Adrenal gland (tissue), 5 donors: Measurements from ENCODE around the gene PRR19.

Experiments used
- POLR2A ChIP-seq, 2 donors: fragments of 450-650 bp; IDR thresholded peaks; one replicate each; pipeline ENCODE4 v1.6.1; 2017; ENCODE audit warnings: antibody characterized with exemption in 2 of 2, mild to moderate bottlenecking in 2 of 2, moderate library complexity in 1 of 2
- TF ChIP-seq, protein P1 (sequence below), 6 experiments: fragments of 450-650 bp in 4 of 6; fragments of 200-600 bp in 2 of 6; sonication (generic) in 1 of 6; IDR thresholded peaks; 1 replicate in 5 of 6; 2 replicates in 1 of 6; pipeline versions ENCODE4 v1.5.1 to v1.8.0; 2016 to 2021; ENCODE audit warnings: antibody characterized with exemption in 6 of 6, mild to moderate bottlenecking in 2 of 6, moderate library complexity in 1 of 6
- donor health status: DM: no; HTN: no; CAD: no.

DNA sequence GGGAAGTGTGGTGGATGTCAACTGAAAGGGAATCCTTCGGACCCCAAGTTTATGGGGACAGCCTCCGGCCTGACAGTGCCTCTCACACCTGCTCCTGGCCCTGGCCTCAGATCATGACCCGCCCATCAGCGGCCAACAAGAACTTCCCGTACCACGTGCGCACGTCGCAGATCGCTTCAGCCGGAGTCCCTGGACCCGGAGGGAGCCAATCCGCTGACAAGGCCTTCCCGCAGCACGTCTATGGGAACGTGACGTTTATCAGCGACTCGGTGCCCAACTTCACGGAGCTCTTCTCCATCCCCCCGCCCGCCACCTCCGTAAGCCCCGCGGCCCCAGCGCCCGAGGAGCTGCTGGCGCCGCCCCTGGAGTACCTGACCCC, 21.5 kb downstream of the PRR19 start:
- no peak for TF ChIP-seq POLR2A (IDR thresholded peaks at IDR 0.05)
- TF ChIP-seq, protein P1, sequence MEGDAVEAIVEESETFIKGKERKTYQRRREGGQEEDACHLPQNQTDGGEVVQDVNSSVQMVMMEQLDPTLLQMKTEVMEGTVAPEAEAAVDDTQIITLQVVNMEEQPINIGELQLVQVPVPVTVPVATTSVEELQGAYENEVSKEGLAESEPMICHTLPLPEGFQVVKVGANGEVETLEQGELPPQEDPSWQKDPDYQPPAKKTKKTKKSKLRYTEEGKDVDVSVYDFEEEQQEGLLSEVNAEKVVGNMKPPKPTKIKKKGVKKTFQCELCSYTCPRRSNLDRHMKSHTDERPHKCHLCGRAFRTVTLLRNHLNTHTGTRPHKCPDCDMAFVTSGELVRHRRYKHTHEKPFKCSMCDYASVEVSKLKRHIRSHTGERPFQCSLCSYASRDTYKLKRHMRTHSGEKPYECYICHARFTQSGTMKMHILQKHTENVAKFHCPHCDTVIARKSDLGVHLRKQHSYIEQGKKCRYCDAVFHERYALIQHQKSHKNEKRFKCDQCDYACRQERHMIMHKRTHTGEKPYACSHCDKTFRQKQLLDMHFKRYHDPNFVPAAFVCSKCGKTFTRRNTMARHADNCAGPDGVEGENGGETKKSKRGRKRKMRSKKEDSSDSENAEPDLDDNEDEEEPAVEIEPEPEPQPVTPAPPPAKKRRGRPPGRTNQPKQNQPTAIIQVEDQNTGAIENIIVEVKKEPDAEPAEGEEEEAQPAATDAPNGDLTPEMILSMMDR (IDR thresholded peaks at IDR 0.05): no peak
